Head of caudate nucleus (tissue), 42 donors: ENCODE measurements around the gene MAP1B.

Experiments used
- DNase-seq, 42 donors: peaks; one replicate each; pipeline versions ENCODE4 v3.0.0 to v3.0.0-alpha.2; 2020 to 2021; ENCODE audit warnings: mixed read lengths in 7 of 42
- intact Hi-C: fragments of 100-400 bp; cut with DNase I; formaldehyde crosslinking; loops from one replicate; pipeline ENCODE4 v1.15.0; 2022

MAP1B gene

DNA sequence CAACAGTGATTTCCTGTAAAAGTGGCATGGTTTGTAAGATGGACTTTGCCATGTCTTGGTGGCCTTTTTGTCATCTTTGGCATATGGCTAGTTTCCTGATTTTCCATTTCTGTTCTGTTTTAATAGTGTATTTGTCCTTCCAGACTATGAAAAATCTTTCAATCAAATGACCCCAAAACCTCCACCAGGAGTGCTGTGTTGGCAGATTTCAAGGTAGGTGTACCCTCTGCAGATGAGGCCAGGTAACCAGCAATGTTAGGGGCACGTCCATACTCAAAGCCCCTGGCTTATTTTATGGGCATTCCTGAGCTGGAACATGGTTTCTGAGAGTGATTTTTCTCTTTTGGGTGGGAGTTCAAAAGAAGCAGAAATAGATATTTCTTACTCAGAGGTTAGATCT is 15.2 kb upstream of the MAP1B start:
- intact Hi-C loops = no loop called here
- DNase-seq = no peak

DNA sequence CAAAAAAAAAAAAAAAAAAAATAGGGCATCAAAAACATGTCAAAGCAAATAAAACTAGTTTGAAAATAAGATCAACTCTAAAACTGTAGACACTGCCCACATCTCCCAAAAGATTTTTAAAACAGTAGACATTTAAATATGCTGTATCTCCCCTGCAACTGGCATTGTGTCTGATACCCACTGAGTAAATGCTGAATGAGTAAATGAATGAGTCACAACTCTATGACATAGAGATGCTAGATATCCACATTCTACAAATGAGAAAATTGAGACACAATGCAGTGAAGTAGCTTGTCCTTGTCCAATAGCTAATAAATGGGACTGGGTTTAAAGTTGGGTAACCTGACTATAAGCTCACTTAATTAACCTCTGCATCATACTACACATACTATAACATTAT is 14.1 kb upstream of the MAP1B start:
- intact Hi-C loops = no loop called here
- DNase-seq = no peak

DNA sequence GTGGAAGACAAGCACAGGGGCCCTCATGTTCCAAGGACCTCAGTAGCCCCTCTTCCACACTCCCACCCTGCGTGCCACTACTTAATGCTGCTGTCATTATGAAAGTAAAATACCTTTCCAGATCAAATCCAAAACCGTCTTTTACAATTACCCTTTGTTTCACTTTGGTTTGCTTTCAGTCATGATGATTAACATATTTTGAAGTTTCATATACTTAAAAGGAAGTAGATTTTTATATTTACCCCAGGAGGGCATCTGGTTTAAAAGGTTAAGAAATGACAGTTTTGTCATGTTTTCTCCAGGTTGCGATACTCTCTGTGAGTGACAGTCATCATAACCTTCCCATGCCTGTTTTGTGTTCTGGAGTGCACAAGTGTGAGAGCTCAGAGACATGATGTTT is 13.5 kb upstream of the MAP1B start:
- intact Hi-C loops = no loop called here

DNA sequence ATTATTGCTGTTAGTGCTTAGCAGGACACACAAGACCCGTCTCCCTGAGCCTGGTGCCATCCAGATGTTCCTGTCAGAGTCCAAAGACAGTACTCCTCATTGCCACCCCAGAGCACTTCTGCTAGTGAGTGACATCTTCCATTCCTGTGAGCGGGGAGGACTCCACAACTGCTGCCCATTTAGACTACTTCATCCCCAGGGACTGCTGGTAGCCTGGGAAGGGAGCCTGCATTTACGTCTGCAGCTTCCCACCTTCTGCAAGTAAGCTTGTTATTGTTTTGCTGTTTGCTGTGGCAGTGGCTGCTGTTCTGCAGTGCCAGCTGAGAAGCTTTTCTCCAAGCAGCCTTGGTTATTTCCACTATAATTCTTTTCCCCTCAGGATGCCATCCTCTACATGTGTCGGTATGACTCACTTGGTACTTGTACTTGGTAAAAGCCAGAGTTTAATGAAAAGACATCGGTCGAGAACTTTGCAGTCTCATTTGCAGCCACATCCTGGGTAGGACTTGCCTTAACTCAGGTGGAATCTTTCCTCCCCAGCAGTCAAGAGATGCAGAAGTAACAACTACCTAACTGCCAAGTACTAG is 10.6 kb upstream of the MAP1B start:
- intact Hi-C loops = no loop called here
- DNase-seq = no peak

More for the DNA sequence above, 13.5 kb upstream of the MAP1B start:
- no peak for DNase-seq

DNA sequence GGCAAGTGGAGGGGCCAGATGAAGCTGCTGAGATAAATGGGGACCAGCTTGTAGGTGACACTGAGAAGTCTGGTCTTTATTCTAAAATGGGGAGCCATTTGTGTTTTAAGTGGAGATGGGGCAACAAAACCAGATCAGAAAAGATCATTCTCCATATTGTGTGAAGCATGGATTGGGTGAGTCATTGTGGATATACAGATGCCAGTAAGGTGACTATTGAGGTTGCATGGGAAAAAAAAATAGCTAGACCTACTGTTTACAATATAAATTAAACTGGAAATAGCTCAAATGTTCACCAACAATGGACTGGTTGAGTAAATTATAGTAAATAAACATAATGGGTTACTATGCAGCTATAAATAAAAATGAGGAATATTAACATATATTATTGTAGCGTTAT is 5.4 kb upstream of the MAP1B start:
- no peak for DNase-seq
- intact Hi-C loops = no loop called here

DNA sequence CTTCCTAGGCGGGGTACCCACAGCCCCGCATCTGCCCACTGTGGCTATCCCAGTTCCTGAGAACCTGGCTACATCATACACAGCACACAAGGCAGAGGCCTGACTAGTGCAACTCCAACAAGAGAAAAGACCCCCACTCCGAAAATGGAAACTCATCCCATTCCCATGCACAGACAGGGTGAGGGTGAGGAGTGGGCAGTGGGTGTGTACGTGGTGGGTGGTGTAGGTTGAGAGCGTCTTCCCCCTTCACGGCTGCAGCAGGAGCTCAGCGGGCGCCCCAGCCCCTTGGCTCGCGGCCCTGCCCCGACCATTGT is 501 bp upstream of the MAP1B start:
- DNase-seq = peak in 1 of 42 donors; percentile 10
- intact Hi-C loops = loop anchor here (5.0 kb wide), 1 partner anchor 324 kb away; no protein-coding TSS in a partner anchor

DNA sequence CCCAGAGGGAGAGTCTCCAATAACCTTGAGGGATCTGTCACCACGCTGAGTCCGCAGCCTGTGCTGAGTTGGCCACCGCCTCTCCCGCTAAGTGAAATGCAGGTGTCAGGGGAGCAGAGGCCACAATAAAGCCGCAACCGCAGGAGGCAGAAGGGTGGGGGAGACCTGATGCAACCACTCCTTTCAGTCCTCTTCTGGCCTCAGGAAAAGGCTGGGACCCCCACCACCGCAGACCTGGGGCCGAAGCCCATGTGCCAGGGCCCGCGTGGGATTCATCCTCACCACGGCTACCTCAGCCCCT is 576 bp downstream of the MAP1B start:
- DNase-seq = peak in 10 of 42 donors; percentile 9 to 39 (median 22)
- intact Hi-C loops = loop anchor here (5.0 kb wide), 1 partner anchor 326 kb away; no protein-coding TSS in a partner anchor

DNA sequence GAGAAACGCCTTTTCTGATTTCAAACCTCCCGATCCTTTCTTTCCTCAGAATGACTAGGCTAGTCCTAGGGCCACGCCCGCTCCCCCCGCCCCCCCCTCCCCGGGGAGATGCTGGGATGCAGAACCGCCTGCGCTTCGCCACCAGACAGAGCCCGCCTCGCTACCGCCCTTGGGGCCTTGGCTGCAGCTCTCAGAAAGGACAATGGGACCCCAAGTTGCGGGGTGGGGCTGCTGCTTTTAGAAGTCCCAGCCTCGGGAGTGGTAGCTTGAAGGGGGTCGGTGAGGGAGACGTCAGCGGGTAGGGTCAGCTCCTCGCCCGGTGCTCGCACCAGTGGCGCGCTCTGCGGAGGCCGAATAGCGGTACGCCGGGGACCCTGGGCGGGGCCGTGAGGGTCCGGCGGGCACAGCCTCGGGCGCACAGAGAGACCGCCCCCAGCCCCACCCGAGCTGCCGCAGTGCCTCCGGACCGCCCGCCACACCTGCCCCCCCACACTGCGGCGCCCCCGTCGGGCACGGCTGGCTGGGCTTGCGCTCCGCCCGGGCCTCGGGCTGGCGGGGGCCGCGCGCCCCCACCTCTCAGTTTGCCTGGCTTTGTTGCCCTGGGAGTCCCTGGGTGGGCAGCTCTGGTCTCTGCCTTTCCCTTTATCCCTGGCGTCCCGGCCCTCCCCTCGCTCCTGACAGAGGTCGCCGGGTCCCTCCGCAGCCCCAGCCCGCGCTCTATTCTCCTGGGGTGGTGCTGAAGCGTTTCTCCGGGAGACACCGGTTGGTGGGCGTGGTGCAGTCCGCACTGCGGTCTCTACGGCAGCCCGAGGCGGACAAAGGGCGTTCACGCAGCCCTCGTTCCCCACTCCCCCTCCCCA is 1.2 kb downstream of the MAP1B start:
- intact Hi-C loops = loop anchor here (5.0 kb wide), 1 partner anchor 326 kb away; no protein-coding TSS in a partner anchor
- peak; percentile 66 to 90 (median 81) for DNase-seq

DNA sequence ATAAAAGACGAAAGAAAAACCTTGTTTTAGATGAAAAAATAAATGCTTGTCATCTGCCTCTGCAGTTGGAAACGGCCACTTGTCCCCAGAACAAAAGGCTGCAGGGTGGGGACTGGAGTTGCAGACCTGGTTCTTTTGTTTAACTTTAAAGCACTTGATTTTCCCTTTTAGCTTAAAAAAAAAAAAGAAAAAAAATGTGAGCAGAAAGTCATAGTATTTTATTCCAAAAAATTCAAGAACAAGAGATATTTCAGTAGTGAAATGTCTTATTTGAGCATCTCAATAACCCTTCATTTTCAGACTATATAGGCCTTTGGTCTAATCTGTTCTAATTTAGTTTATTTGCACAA is 1.8 kb downstream of the MAP1B start:
- intact Hi-C loops = loop anchor here (5.0 kb wide), 1 partner anchor 327 kb away; no protein-coding TSS in a partner anchor
- DNase-seq = no peak

DNA sequence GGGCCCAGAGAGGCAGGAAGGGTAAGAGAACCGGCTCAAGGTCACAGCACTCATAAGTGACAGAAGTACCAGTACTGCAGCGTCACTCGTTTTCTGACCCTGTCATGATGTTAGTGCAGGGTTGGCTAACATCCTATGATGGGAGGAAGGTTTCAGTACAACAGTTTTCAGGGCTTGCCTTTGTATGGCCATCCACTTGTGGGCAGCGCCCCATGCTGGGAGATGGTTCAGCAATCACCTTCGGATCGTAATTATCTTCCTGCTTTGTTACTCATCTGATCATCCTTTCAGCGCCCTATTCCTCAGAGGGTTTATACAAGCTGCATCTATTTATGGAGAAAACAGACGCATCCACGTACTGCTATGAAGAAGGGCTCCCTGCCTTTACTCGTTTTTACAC is 2.4 kb downstream of the MAP1B start:
- intact Hi-C loops = loop anchor here (5.0 kb wide), 1 partner anchor 327 kb away; no protein-coding TSS in a partner anchor
- peak in 35 of 42 donors; percentile 16 to 72 (median 49) for DNase-seq

DNA sequence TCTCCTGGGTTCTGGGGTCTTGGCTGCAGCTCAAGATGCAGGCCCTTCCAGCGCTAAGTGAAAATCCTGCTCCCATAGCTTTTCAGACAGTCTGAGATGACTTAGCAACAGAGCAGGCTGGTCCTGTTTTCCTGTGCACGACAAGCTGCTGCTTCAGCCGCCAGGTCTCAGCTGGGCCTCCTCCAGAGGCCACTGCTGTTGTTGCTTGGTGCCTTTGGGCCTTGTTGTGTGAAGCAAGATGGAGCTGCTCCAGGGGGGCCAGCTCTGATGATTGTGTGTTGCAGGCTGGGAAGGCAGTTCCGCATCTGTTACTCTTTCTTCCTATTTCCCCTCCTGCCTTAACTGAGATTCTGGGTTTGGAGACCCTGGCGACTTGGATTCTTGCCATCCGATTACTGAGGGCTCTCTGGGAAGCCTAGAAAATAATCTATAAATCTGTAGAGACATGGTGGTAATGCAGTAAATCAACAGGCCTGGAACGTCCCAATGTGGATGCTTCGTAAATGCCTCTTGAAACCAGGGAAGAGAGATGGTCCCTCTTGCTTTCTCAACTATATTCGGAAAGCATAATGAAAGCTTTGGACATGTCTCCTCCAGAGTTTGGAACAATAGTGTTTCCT is 3.2 kb downstream of the MAP1B start:
- peak in 35 of 42 donors; percentile 20 to 68 (median 45) for DNase-seq
- intact Hi-C loops = no loop called here

DNA sequence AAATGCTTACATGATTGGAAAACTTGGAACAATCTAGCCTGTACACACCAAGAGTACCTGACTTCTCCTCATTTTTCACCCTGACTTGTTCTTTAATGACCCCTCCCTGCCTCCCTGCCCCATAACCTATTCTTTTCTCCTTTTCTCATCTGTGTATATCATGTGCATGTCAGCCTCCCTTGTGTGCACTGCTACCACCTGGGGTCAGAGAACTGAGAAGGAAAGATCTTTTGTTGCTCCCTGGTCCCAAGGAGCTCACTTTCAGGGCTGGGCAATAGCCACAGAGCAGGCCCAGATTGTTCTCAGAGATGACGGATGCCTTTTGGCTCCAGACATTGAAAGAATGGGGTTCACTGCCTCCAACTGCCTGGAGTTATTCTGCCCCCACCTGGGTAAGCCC is 5.1 kb downstream of the MAP1B start:
- intact Hi-C loops = no loop called here

DNA sequence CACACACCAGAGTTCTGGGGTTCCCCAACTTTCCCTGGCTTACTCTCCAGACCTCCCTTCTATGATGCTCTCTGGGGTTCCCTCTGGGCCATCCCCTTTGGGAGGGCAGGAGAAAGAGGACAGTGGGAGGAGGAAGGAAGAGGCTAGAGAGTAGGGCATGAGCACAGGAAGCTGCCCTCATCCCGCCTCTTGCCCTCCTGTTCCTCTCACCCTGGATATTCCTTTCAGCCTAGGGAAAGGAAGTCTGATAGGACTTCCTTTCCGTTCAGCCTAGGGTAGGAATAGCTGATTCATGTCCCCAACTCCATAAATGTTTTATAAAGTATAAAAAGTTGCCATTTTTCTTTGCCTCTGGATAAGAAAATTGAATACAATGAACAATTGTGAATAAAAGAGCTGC is 7.4 kb downstream of the MAP1B start:
- DNase-seq = no peak
- intact Hi-C loops = no loop called here

More for the DNA sequence above, 5.1 kb downstream of the MAP1B start:
- no peak for DNase-seq

DNA sequence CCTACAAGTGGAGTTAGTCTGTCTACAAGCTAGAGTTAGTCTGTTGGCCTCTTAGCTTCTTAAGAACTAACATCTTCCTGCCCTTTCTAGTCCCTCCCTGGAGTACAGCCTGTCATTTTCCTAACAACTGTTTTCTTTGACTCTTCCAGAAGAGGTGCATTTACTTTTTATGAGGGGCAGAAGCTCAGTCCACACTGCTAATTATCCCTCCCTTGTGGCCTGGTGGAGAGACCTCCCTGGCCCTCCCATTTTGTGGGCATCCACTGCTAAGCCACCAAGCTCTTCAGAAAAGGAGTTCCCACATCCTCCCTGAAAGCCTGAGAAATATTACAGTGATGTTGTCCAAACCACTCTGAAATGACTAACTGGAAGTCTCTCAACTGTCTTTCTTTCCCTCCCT is 8.0 kb downstream of the MAP1B start:
- no peak for DNase-seq
- intact Hi-C loops = no loop called here

DNA sequence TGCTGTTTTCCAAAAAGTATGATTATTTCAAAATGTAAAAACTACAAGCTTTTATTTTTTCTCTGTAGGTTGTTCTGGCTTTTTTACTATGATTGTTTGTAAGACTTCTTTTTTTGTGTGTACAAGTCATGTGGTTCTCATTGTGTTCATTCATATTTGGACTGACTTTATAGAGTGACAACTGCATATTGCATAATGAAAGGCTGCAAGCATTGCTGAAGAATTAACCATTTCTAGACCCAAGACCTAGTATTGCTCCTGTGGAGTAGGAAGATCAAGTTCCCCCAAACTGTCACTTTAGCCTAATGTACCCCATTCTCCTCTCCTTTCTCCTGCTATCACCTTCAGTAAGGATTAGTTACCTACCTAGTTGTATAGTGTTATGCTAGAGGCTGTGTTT is 10.0 kb downstream of the MAP1B start:
- intact Hi-C loops = no loop called here
- no peak for DNase-seq

DNA sequence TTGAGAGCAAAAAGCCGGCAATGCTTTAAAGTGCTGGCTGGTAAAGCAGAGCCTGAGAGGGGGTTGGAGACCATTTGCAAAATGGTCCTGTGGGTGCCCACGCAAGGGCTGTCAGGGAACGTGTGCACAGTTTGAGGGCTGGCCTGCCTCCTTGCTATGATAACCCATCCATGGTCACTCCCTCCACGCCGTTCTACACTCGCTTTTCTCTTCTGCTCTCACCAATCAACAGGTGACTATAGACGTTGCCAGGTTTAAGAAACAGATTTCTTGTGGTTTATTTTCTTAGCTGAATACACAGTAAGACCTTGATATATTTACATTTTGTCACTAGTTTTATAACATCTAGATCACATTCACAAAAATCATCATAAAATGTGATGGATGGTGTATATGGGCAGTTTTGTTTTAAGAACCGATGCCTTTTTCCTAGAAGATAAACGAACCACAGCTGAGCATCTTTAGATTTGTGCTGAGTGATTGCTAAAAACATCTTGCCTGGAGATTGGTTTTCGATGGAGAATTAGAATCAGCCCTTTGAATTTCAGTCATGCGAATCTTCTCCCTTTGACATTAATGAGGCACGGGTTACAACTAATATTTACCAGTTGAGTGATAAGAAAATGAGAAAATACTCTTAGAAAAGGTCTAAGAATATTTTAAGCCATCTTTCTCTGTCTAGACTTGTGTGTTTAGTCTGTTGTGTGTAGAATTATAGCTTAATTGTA is 13.9 kb downstream of the MAP1B start:
- intact Hi-C loops = no loop called here
- DNase-seq = no peak

DNA sequence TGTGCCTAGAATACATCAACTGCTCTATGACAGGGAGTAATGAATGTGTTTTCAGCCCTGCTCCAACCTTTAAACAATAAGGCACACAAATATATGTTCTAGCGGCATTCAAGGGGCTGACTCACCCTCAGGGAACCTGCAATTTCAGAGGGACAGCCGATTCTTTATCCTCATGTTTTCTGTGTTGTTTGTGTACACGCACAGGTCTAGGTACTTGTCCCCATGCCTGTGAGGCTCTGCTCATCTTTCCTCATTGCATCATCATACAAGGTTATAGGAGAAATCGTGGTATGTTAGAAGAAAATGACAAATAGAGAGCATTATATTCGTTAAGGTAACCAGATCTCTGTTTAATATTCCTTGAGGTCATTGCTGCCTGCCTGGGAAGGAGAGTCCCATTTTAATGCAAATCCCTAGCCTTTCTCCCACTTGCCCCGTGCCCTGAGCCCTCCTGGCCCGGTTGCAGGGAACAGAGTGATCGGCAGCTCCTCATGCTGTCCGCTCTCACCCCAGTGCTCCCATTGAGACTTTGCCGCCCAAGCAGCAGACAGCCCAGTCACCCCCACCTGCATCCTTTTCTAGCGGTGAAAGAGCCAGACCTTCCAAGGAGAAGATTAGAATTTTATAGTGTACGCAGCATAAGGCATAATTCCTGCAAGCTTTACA is 14.6 kb downstream of the MAP1B start:
- intact Hi-C loops = no loop called here
- peak in 3 of 42 donors; percentile 22 to 58 (median 50) for DNase-seq

DNA sequence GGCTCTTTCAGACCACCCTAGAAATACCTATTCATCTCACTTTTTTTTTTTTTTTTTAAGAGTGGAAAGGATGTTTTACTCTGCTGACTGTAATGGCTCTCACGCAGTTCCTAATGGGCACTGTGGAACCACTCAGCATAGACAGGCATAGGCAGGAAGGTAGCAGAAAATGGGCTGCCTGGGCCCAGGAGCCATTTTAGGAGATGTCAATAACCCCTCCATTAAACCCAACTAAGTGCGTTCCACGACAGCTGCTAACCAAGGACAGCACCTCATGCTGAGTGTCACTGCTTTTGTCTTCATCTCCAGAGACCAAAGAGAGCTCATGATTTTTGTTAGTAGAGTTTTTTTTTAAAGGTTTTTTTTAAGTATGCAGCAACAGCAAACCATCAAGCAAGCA is 15.3 kb downstream of the MAP1B start:
- no peak for DNase-seq
- intact Hi-C loops = no loop called here

DNA sequence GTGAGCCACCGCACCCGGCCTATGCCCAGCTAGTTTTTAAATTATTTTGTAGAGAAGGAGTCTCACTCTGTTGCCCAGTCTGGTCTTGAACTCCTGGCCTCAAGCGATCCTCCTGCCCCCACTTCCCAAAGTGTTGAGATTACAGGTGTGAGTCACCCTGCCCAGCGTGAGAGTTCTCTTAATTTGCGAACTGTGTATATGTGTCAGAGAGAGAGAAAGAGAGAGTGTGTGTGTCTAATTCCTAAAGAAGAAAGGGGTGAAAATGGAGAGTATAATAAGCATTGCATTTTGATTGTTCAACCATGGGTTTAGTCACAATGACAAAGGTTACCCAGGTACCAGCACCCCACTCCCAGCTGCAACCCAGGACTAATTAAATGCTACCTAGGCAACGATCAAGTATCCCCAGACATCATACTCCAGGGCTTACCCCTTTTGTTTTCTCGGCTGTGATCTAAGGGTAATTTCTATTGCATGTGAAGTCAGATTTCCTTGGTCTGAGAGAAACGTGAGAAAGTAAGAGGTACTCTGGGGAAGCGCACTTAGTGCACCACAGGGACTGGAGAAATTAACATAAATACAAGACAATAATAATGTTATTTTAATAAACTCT is 16.6 kb downstream of the MAP1B start:
- DNase-seq = peak in 9 of 42 donors; percentile 40 to 66 (median 48)
- intact Hi-C loops = no loop called here
